Muscle of leg (tissue), 11 donors: ENCODE measurements around the gene SFT2D3. TPM values are rescaled to one million over a fixed set of nuclear protein-coding genes. Genes with fewer than 3 reads are reported as not detected.
A peak's percentile ranks its signal among the peaks of the same experiment; 100 is the strongest.

Source experiments
- DNase-seq: peaks from one replicate; pipeline ENCODE4 v3.0.0; 2013
- H3K27ac ChIP-seq: one replicate; pipeline ENCODE4 v1.5.1; 2013; ENCODE audit warnings: mild to moderate bottlenecking, low read length, control low read depth
- H3K27me3 ChIP-seq: one replicate; pipeline ENCODE4 v1.6.1; 2013; ENCODE audit warnings: low read length; ENCODE audit not compliant: control insufficient read depth, insufficient read depth
- H3K36me3 ChIP-seq: one replicate; pipeline ENCODE4 v1.6.1; 2013; ENCODE audit warnings: low read length; ENCODE audit not compliant: control insufficient read depth, insufficient read depth
- H3K4me1 ChIP-seq: one replicate; pipeline ENCODE4 v1.6.1; 2013; ENCODE audit warnings: low read length; ENCODE audit not compliant: control insufficient read depth, insufficient read depth
- H3K4me3 ChIP-seq: one replicate; pipeline ENCODE4 v1.5.1; 2013; ENCODE audit warnings: low read length, control low read depth
- H3K9me3 ChIP-seq: replicated peaks from 2 replicates; pipeline ENCODE4 v1.6.1; 2013; ENCODE audit warnings: low read depth, low read length; ENCODE audit not compliant: control insufficient read depth
- WGBS: methylation state at CpG from one replicate; pipeline ENCODE4 v1.1.5; 2013; ENCODE audit warnings: missing lambda C conversion rate; ENCODE audit not compliant: insufficient coverage; 5-methylcytosine and 5-hydroxymethylcytosine counted together
- polyA plus RNA-seq, 8 donors: library from polyadenylated mRNA; unstranded; fragments of 120-200 nt; gene quantifications; one replicate each; pipeline versions ENCODE4 v1.2.1 to v1.2.3, GENCODE V29; 2013; ENCODE audit warnings: inconsistent platforms in 1 of 8, low replicate concordance in 1 of 8; ENCODE audit not compliant: insufficient read length in 8 of 8, insufficient read depth in 1 of 8
- total RNA-seq: library from RNA; stranded (reverse); fragments of 120-200 nt; gene quantifications from one replicate; pipeline ENCODE4 v1.2.4, GENCODE V29; 2013

SFT2D3 gene
- total and polyA plus RNA-seq, 9 donors: 0.57 to 6.4 (median 0.61) TPM; not detected in 6

DNA sequence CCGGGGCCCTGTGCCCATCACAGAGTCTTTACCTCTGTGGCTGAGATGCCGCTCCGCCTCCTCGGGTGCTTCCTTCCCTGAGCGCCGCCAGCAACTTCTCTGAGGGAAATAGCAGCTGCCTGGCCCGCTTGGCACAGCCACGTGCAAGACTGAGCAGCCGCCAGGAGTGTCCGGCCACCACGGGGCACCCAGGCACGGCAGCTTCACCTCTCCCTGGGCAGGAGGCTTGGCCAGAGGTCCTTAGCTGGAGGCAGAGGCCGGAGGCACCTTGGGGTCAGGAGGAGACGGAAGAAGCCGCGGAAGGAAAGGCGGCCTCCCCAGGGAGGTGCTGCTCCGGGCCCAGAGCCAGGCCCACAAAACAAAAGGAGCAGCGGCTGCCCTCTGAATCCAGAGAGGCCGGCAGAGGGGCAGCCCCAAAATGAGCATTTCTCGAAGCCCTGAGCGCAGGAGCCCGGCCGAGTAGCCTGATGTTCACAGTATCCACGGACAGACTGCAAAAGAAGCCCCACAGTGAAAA lies 20.0 kb upstream of the SFT2D3 start:
- peak; percentile 47 for DNase-seq
- H3K4me1 ChIP-seq: peaks cover 28% of the 10 kb centered on the region
- WGBS: 11% methylated on average over 20 of the region's 25 CpGs
- peak overlapping the region; percentile 27 for H3K4me3 ChIP-seq
- no peaks in the 10 kb centered on the region for H3K36me3 ChIP-seq
- no peak overlapping the region for H3K27ac ChIP-seq
- H3K27me3 ChIP-seq: peaks cover 24% of the 10 kb centered on the region
- no peaks in the 10 kb centered on the region for H3K9me3 ChIP-seq

GRCh38 chr2:127681976-127682857 lies 19.1 kb upstream of the SFT2D3 start:
- WGBS: 83% methylated on average over 1 of the region's 6 CpGs
- H3K4me3 ChIP-seq: no peak overlapping the region
- H3K36me3 ChIP-seq: no peaks in the 10 kb centered on the region
- H3K4me1 ChIP-seq: peaks cover 21% of the 10 kb centered on the region
- no peak for DNase-seq
- no peaks in the 10 kb centered on the region for H3K9me3 ChIP-seq
- H3K27me3 ChIP-seq: peaks cover 15% of the 10 kb centered on the region
- no peak overlapping the region for H3K27ac ChIP-seq

- no peak for DNase-seq
- no peaks in the 10 kb centered on the region for H3K9me3 ChIP-seq
- peaks cover 8% of the 10 kb centered on the region for H3K27me3 ChIP-seq
- no peak overlapping the region for H3K27ac ChIP-seq
- peaks cover 21% of the 10 kb centered on the region for H3K4me1 ChIP-seq
- H3K36me3 ChIP-seq: no peaks in the 10 kb centered on the region
- H3K4me3 ChIP-seq: no peak overlapping the region
Observed at GRCh38 chr2:127683056-127683455, 18.2 kb upstream of the SFT2D3 start.

DNA sequence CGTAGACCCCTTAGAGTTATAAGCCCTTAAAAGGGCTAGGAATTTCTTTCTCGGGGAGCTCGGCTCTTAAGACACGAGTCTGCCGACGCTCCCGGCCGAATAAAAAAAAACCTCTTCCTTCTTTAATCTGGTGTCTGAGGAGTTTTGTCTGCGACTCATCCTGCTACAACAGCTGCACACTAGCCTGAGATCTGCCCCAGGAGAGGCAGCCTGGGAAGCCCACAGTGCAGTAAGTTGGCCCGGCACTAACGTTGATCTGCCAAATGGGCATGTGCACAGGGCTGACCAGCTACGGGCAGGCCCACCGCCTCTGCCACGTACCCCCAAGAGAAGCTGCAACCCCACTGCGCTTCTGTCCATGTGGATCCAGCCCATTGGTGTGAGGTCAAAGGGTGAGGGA lies 17.5 kb upstream of the SFT2D3 start:
- Histone ChIP-seq H3K36me3 (no peaks in the 10 kb centered on the region), H3K4me3 (no peak overlapping the region), H3K9me3 (no peaks in the 10 kb centered on the region), H3K27me3 (peaks cover 4% of the 10 kb centered on the region), H3K27ac (no peak overlapping the region), H3K4me1 (peaks cover 21% of the 10 kb centered on the region)
- WGBS: 24% methylated on average over 2 of the region's 15 CpGs
- DNase-seq: peak; percentile 57

- H3K27ac ChIP-seq: no peak overlapping the region
- 55% methylated on average over 7 of the region's 8 CpGs for WGBS
- no peaks in the 10 kb centered on the region for H3K36me3 ChIP-seq
- DNase-seq: no peak
- H3K27me3 ChIP-seq: peaks cover 2% of the 10 kb centered on the region
- peaks cover 5% of the 10 kb centered on the region for H3K9me3 ChIP-seq
- H3K4me1 ChIP-seq: peaks cover 20% of the 10 kb centered on the region
- no peak overlapping the region for H3K4me3 ChIP-seq
Observed at GRCh38 chr2:127685410-127686080, 15.8 kb upstream of the SFT2D3 start.

- Histone ChIP-seq H3K27ac (no peak overlapping the region), H3K4me3 (no peak overlapping the region), H3K27me3 (no peaks in the 10 kb centered on the region), H3K4me1 (peaks cover 6% of the 10 kb centered on the region), H3K36me3 (no peaks in the 10 kb centered on the region), H3K9me3 (peaks cover 12% of the 10 kb centered on the region)
- DNase-seq: no peak
- no CpG with 5 or more reads among the region's 1 CpG for WGBS
Observed at GRCh38 chr2:127688405-127688804, 12.9 kb upstream of the SFT2D3 start.

DNA sequence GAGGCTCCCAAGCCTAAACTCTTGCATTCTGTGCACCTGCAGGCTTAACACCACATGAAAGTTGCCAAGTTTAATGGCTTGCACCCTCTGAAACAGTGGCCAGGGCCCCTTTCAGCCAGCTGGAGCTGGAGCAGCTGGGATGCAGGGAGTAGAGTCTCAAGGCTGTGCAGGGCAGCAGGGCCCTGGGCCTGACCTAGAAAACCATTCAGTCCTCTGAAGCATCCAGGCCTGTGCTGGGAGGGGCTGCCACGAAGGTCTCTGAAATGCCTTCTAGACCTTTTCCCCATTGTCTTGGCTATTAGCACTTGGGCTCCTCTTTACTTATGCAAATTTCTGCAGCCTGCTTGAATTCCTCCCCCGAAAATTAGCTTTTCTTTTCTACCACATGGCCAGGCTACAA lies 10.6 kb upstream of the SFT2D3 start:
- no peak for DNase-seq
- WGBS: 87% methylated on average over 2 of the region's 2 CpGs
- no peaks in the 10 kb centered on the region for H3K36me3 ChIP-seq

DNA sequence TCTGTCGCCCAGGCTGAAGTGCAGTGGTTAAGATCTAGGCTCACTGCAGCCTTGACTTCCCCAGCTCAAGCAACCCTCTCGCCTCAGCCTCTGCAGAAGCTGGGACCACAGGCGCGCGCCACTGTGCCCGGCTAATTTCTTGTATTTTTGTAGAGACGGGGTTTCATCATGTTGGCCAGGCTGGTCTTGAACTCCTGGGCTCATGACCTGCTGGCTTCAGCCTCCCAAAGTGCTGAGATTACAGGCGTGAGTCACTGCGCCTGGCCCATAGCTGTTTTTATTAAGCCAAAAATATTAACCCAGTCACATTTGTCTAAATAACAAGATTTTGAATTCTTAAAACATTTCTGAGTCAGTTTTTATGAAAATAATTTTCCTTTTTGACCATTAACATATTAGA lies 6.3 kb upstream of the SFT2D3 start:
- Histone ChIP-seq H3K9me3 (peaks cover 12% of the 10 kb centered on the region), H3K4me3 (no peak overlapping the region), H3K4me1 (peaks cover 2% of the 10 kb centered on the region), H3K36me3 (no peaks in the 10 kb centered on the region), H3K27me3 (no peaks in the 10 kb centered on the region), H3K27ac (no peak overlapping the region)
- DNase-seq: no peak
- WGBS: 98% methylated on average over 5 of the region's 9 CpGs

More for the DNA sequence above, 10.6 kb upstream of the SFT2D3 start:
- Histone ChIP-seq H3K27ac (no peak overlapping the region), H3K4me1 (no peaks in the 10 kb centered on the region), H3K9me3 (peaks cover 12% of the 10 kb centered on the region), H3K4me3 (no peak overlapping the region), H3K27me3 (no peaks in the 10 kb centered on the region)

DNA sequence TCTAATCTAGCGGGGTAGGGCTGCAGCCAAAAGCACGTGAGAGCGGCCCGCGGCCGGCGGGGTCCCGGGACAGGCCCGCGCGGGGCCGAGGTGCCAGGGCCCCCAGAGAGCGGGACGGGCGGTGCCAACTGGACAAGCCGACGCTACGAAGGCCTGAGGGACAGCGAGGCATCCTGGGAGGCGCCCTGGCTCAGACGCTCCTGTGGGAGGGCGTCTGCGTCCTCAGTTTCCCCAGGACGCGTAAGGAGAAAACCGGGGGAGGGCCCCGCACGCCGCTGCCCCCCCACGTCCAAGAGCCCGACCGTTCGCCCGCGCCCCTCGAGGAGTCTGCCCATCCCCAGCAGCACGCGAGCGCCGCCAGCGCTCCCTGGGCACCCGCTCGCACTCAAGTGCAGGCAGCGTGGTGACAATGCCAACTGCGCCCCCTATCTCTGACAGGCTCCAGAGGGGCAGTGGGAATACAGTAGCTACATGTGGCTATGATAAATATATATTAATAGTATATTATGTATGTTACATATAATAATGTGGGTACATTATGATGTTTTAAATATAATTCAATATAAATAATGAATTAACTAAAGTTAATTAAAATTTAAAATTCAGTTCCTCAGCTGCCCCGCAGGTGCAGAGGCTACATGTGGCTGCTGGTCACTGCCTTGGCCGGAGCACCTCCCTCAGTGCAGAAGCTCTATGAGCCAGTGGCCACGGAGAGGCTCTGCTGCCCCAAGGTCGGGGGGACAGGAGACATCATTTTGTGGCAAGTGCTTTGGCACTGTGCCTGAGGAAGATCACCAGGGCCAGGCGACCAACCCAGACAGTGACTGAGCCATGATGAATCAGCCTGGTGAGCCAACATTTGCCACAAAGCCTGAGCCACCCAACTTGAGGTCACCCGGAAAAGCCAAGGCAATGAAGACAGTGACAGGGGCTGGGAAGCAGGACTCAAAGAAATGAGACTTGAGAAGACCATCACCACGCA lies 5.5 kb upstream of the SFT2D3 start:
- no peaks in the 10 kb centered on the region for H3K36me3 ChIP-seq
- DNase-seq: peak; percentile 48
- H3K9me3 ChIP-seq: peaks cover 5% of the 10 kb centered on the region
- H3K4me1 ChIP-seq: peaks cover 7% of the 10 kb centered on the region
- whole genome bisulfite sequencing: 22% methylated on average over 44 of the region's 52 CpGs
- H3K27me3 ChIP-seq: no peaks in the 10 kb centered on the region
- no peak overlapping the region for H3K27ac ChIP-seq
- H3K4me3 ChIP-seq: peak overlapping the region; percentile 27
